K562 (cell line): ENCODE data around the gene ARL13B. TPM values are rescaled to one million over a fixed set of nuclear protein-coding genes. Genes with fewer than 3 reads are reported as not detected.

Source experiments
- ATAC-seq: fragments of 200-7000 bp; cut with Tn5 transposase; 3 replicates; pipeline ENCODE4 v1.9.1; 2020; ENCODE audit warnings: moderate library complexity
- BruUV-seq: library from RNA; stranded (reverse); fragments of 400-500 nt; replicated peaks from 2 replicates; lab custom pipeline; 2021; lab: Mats Ljungman, UMichigan
- CTCF ChIA-PET: fragments of 300-600 bp; formaldehyde crosslinking; extraction: SDS; loops from one replicate; lab custom pipeline; 2021; ENCODE audit warnings: low intra/inter-chr PET ratio; lab: Yijun Ruan, JAX
- POLR2A ChIA-PET: fragments of 300-600, 350-650 bp; sonication (Branson Sonifier 250); formaldehyde crosslinking; extraction: SDS; loops from one replicate; lab custom pipeline; 2021; ENCODE audit warnings: antibody characterized with exemption, inconsistent platforms; lab: Yijun Ruan, JAX
- DNase-seq, 4 experiments: peaks; one replicate each; pipeline versions ENCODE4 v3.0.0 to v3.0.0-alpha.2; 2011 to 2018; ENCODE audit warnings: low spot score in 3 of 4, mixed read lengths in 3 of 4; ENCODE audit errors: extremely low read depth in 1 of 4
- FAIRE-seq: peaks from 2 replicates; lab custom pipeline; 2011; peaks lifted over from hg19 to GRCh38; lab: Jason Lieb, UNC
- H2AFZ ChIP-seq: 2 replicates; pipeline ENCODE4 v1.6.0; 2011; ENCODE audit warnings: low read depth, low read length, control low read depth, inconsistent platforms
- H3K27ac ChIP-seq: fragments of 200-600 bp; 3 replicates; pipeline ENCODE4 v1.8.0; 2011; ENCODE audit warnings: low read depth, mild to moderate bottlenecking, control low read depth, inconsistent platforms, low read length, moderate library complexity, mixed read lengths; ENCODE audit errors: extremely low read depth
- H3K27me3 ChIP-seq, 2 experiments: fragments of 300-600 bp in 1 of 2; 2 replicates in 1 of 2; 3 replicates in 1 of 2; pipeline versions ENCODE4 v1.6.0 to v1.8.0; 2011; ENCODE audit warnings: inconsistent platforms in 2 of 2, low read length in 2 of 2, mild to moderate bottlenecking in 1 of 2, mixed read lengths in 1 of 2, moderate library complexity in 1 of 2; ENCODE audit not compliant: control insufficient read depth in 2 of 2, insufficient read depth in 2 of 2
- H3K36me3 ChIP-seq: fragments of 300-600 bp; 3 replicates; pipeline ENCODE4 v1.8.0; 2011; ENCODE audit warnings: mild to moderate bottlenecking, low read length, inconsistent platforms; ENCODE audit not compliant: control insufficient read depth, insufficient read depth
- H3K4me1 ChIP-seq, 2 experiments: fragments of 200-600 bp in 1 of 2; replicated peaks in 1 of 2; 2 replicates in 1 of 2; 3 replicates in 1 of 2; pipeline versions ENCODE4 v1.5.1 to v1.8.0; 2011; ENCODE audit warnings: inconsistent platforms in 2 of 2, low read length in 2 of 2, mild to moderate bottlenecking in 1 of 2, mixed read lengths in 1 of 2, moderate library complexity in 1 of 2; ENCODE audit not compliant: control insufficient read depth in 2 of 2, insufficient read depth in 2 of 2
- H3K4me2 ChIP-seq: 2 replicates; pipeline ENCODE4 v1.6.1; 2011; ENCODE audit warnings: low read length, control low read depth, inconsistent platforms, mixed read lengths; ENCODE audit not compliant: insufficient read depth
- H3K4me3 ChIP-seq: fragments of 200-600 bp; sonication (generic), shearing (Covaris generic); 2 replicates; pipeline ENCODE4 v1.5.1; 2016; ENCODE audit warnings: control low read depth, inconsistent platforms
- H3K79me2 ChIP-seq: fragments of 200-600 bp; 3 replicates; pipeline ENCODE4 v1.8.0; 2011; ENCODE audit warnings: low read length, inconsistent platforms; ENCODE audit not compliant: control insufficient read depth, insufficient read depth
- H3K9ac ChIP-seq, 2 experiments: 2 replicates each; pipeline versions ENCODE4 v1.6.0 to v1.6.1; 2011; ENCODE audit warnings: low read depth in 2 of 2, low read length in 2 of 2, control low read depth in 1 of 2, inconsistent platforms in 1 of 2, mild to moderate bottlenecking in 1 of 2, mixed read lengths in 1 of 2; ENCODE audit not compliant: insufficient read depth in 1 of 2
- H3K9me1 ChIP-seq: one replicate; pipeline ENCODE4 v1.6.0; 2011; ENCODE audit warnings: inconsistent platforms, mild to moderate bottlenecking, low read length, moderate library complexity; ENCODE audit not compliant: control insufficient read depth, insufficient read depth
- H3K9me3 ChIP-seq: replicated peaks from 2 replicates; pipeline ENCODE4 v1.5.1; 2011; ENCODE audit warnings: low read depth, low read length, inconsistent platforms; ENCODE audit not compliant: control insufficient read depth, insufficient read depth
- H4K20me1 ChIP-seq: replicated peaks from 2 replicates; pipeline ENCODE4 v1.6.1; 2011; ENCODE audit warnings: low read length, inconsistent platforms, mixed read lengths; ENCODE audit not compliant: control insufficient read depth, insufficient read depth
- BACH1 ChIP-seq: fragments of 200-800 bp; sonication (Bioruptor generic); IDR thresholded peaks from 2 replicates; pipeline ENCODE4 v1.6.1; 2016; ENCODE audit warnings: missing genetic modification characterization, missing compliant biosample characterization
- CTCF ChIP-seq, 3 experiments: IDR thresholded peaks in 2 of 3; conservative IDR thresholded peaks in 1 of 3; 2 replicates each; pipeline ENCODE4 v1.5.1; 2011 to 2012; ENCODE audit warnings: low read length in 3 of 3, mild to moderate bottlenecking in 3 of 3, control low read depth in 2 of 3, improper control_type of control experiment in 1 of 3, inconsistent platforms in 1 of 3, low read depth in 1 of 3, mixed read lengths in 1 of 3, moderate library complexity in 1 of 3; ENCODE audit not compliant: insufficient read depth in 2 of 3
- DEAF1 ChIP-seq: fragments of 450-650 bp; formaldehyde crosslinking; IDR thresholded peaks from 2 replicates; pipeline ENCODE4 v1.4.0; 2020; ENCODE audit warnings: mild to moderate bottlenecking, moderate library complexity
- MAFK ChIP-seq: IDR thresholded peaks from 2 replicates; pipeline ENCODE4 v1.6.1; 2011; ENCODE audit warnings: low read length, improper control_type of control experiment
- PURB ChIP-seq: sonication (generic); formaldehyde crosslinking; IDR thresholded peaks from 2 replicates; pipeline ENCODE4 v1.9.0; 2021; ENCODE audit warnings: low read depth, mild to moderate bottlenecking, missing genetic modification reagents
- RAD21 ChIP-seq, 2 experiments: fragments of 250-450 bp in 1 of 2; fragments of 450-650 bp in 1 of 2; sonication (Bioruptor Pico) in 1 of 2; formaldehyde crosslinking in 1 of 2; IDR thresholded peaks in 1 of 2; conservative IDR thresholded peaks in 1 of 2; 2 replicates each; pipeline versions ENCODE4 v1.4.0 to v1.8.0; 2020 to 2022; ENCODE audit warnings: mild to moderate bottlenecking in 2 of 2, moderate library complexity in 1 of 2
- RBM22 ChIP-seq: fragments of 200-400 bp; formaldehyde crosslinking; IDR thresholded peaks from 2 replicates; pipeline ENCODE4 v1.6.1; 2018; ENCODE audit warnings: low read length, low read depth; ENCODE audit not compliant: poor library complexity, severe bottlenecking
- REST ChIP-seq, 2 experiments: fragments of 450-650 bp; formaldehyde crosslinking in 1 of 2; IDR thresholded peaks; 2 replicates each; pipeline versions ENCODE4 v1.4.0 to v1.6.1; 2014 to 2020; ENCODE audit warnings: mild to moderate bottlenecking in 2 of 2, borderline replicate concordance in 1 of 2, low read depth in 1 of 2
- WGBS: fragments of 100-300 bp; shearing (Covaris generic); methylation state at CpG from one replicate; pipeline ENCODE4 v1.1.6; 2016; ENCODE audit warnings: low coverage, mixed read lengths; ENCODE audit not compliant: insufficient coverage; ENCODE audit errors: missing lambda C conversion rate; 5-methylcytosine and 5-hydroxymethylcytosine counted together
- in situ Hi-C: fragments of 300-500 bp; cut with MboI; formaldehyde crosslinking; loops from 4 replicates; pipeline ENCODE4 v1.15.0; 2018; ENCODE audit warnings: inconsistent platforms, mixed read lengths
- intact Hi-C: fragments of 100-400 bp; cut with micrococcal nuclease; formaldehyde crosslinking; loops from 2 replicates; pipeline ENCODE4 v1.14.2; 2022
- polyA plus RNA-seq, 8 experiments: library from polyadenylated mRNA; depleted of rRNA in 4 of 8; stranded (reverse) in 5 of 8; unstranded in 3 of 8; fragments of >200 nt; fragmentation: Nextera tagmentation in 2 of 8; fragmentation: Illumina TruSeq in 1 of 8; extraction: Ambion mirVana in 2 of 8; extraction: Trizol in 1 of 8; gene quantifications; 2 replicates each; pipeline versions ENCODE4 v1.2.1 to v1.2.3, GENCODE V29; 2011 to 2014; ENCODE audit warnings: inconsistent platforms in 1 of 8, missing spikeins in 1 of 8
- total RNA-seq, 7 experiments: library from RNA; depleted of rRNA in 6 of 7; stranded (reverse); fragments of >200 nt in 6 of 7; fragmentation: Illumina TruSeq in 2 of 7; extraction: Trizol in 2 of 7; gene quantifications; 2 replicates each; pipeline versions ENCODE4 v1.2.1 to v1.2.3, GENCODE V29; 2011 to 2021; ENCODE audit warnings: low replicate concordance in 1 of 7

The ARL13B gene
- total and polyA plus RNA-seq, 9 of the 15 experiments (the other 6 are each of a cell fraction or from before 2014, with no cell fraction given): 4.1 to 16.9 (median 12.2) TPM

GRCh38 chr3:94004301-94004910 lies 24.5 kb downstream of the ARL13B start:
- peak; percentile 27 to 49 (median 28) for DNase-seq
- H2AFZ ChIP-seq: no peak overlapping the region
- no peaks in the 10 kb centered on the region for H3K9me3 ChIP-seq
- peak; percentile 76 for ATAC-seq
- H3K4me1 ChIP-seq: no peaks in the 10 kb centered on the region
- 0% methylated on average over 4 of the region's 4 CpGs for WGBS
- peaks cover 9% of the 10 kb centered on the region; the same call in 1 of the 3 replicates for H3K36me3 ChIP-seq
- H3K27me3 ChIP-seq: no peaks in the 10 kb centered on the region
- no peaks in the 10 kb centered on the region for H3K9me1 ChIP-seq
- H3K4me3 ChIP-seq: no peak overlapping the region
- no peak for TF ChIP-seq MAFK
- TF ChIP-seq DEAF1 (CRISPR knock-in tag): peak; percentile 44; the same call in 1 of the 2 replicates
- TF ChIP-seq RBM22: no peak
- no peak for TF ChIP-seq PURB
- TF ChIP-seq RAD21 (CRISPR knock-in tag; conservative IDR thresholded peaks at IDR 0.05 in 1 of 2, IDR thresholded peaks at IDR 0.05 in 1 of 2): peak; percentile 52 to 65
- peak; percentile 48 to 72 (median 59); a peak in 5 of 6 replicates for TF ChIP-seq CTCF (IDR thresholded peaks at IDR 0.05 in 2 of 3, conservative IDR thresholded peaks at IDR 0.05 in 1 of 3; ENCODE audit: insufficient read depth in 2 of 3, low read depth in 1 of 3, low read length in 3 of 3)
- no peak for TF ChIP-seq BACH1 (tag)
- peak; percentile 45; the same call in 1 of the 2 replicates for TF ChIP-seq REST (IDR thresholded peaks at IDR 0.05; ENCODE audit: borderline replicate concordance)
- no peak for TF ChIP-seq REST (CRISPR knock-in tag; IDR thresholded peaks at IDR 0.05; ENCODE audit: low read depth)
- TF ChIP-seq, all 486 proteins: peak for 4
- no peaks in the 10 kb centered on the region for H4K20me1 ChIP-seq
- H3K4me2 ChIP-seq: no peak overlapping the region; the same call in 1 of the 2 replicates
- POLR2A ChIA-PET: interaction anchor here (0.7 kb wide), 1 partner anchor 255 kb away, joined by 7 read pairs; no protein-coding TSS in a partner anchor
- peak; percentile 73 for FAIRE-seq
- in situ Hi-C loops: no loop called here
- CTCF ChIA-PET: interaction anchor here (1.4 kb wide), 1 partner anchor 65 kb away, joined by 7 read pairs; no protein-coding TSS in a partner anchor
- 0 out of 3 replicates have a peak, but pooled peaks cover 3% of the 10 kb centered on the region for H3K79me2 ChIP-seq
- no peak overlapping the region for H3K9ac ChIP-seq
- BruUV-seq: no TSS peak
- peak overlapping the region; percentile 53; the same call in 2 of the 3 replicates for H3K27ac ChIP-seq
- intact Hi-C loops: loop anchor here (1.0 kb wide), 1 partner anchor 65 kb away; no protein-coding TSS in a partner anchor
